ENCODE data around the gene MICAL1. TPM values are rescaled to one million over a fixed set of nuclear protein-coding genes. Genes with fewer than 3 reads are reported as not detected.

MICAL1 gene
- total and polyA plus RNA-seq, 2 donors (not counting 1 experiment from before 2014, with no cell fraction given), result 202 to 319 TPM

DNA sequence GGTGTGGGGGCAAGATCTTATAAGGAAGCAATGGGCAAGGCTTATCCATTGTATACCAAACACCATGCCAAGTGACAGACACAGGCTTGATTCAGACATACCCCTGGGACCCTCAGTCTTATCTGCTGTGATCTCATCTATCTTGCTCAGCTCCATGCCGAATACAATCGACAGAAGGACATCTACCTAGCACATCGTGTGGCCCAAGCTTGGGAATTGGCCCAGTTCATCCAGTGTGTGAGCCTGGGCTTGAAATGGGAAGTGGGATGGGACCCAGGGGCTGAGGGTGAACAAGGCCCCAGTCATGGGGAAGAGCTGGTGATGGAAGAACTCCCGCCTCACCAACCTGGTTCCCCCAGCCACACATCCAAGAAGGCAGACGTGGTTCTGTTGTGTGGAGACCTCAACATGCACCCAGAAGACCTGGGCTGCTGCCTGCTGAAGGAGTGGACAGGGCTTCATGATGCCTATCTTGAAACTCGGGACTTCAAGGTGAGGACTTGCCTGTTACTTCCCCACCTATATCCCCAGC is 13.1 kb downstream of the MICAL1 start:
- peak overlapping the region; percentile 96 for H3K27ac Mint-ChIP-seq
- intact Hi-C loops (cut with micrococcal nuclease), result no loop called here
- H3K36me3 ChIP-seq (replicated peaks in 1 of 2; ENCODE audit: control extremely low read depth in 1 of 2, control insufficient read depth in 1 of 2, extremely low read depth in 1 of 2, insufficient read depth in 2 of 2, low read length in 1 of 2), result peaks cover 0 to 43% of the 10 kb centered on the region in 2 experiments
- peaks cover 19% of the 10 kb centered on the region for H4K20me1 ChIP-seq (ENCODE audit: control insufficient read depth, insufficient read depth, low read length, poor library complexity, severe bottlenecking)
- H3K79me2 ChIP-seq (ENCODE audit: control insufficient read depth, insufficient read depth, low read length), result peaks cover 27% of the 10 kb centered on the region
- TF ChIP-seq CTCF (IDR thresholded peaks at IDR 0.05) (no peak), EZH2 (IDR thresholded peaks at IDR 0.05; ENCODE audit: borderline replicate concordance, insufficient read depth, low read depth, low read length, poor library complexity, severe bottlenecking) (no peak)
- no peaks in the 10 kb centered on the region for H3K9me3 ChIP-seq (ENCODE audit: control extremely low read depth in 1 of 3, control insufficient read depth in 2 of 3, insufficient read depth in 1 of 3, low read length in 2 of 3)
- H3K4me3 Mint-ChIP-seq, result peak overlapping the region; percentile 97
- no peak for ATAC-seq (ENCODE audit: low read depth)
- ChIA-PET POLR2A (interaction anchor here (2.1 to 3.6 kb wide), 6 partner anchors 8 to 249 kb away, joined by 8 to 26 read pairs (median 14); partner anchors contain the start of genes AK9, CD164, FIG4 and MICAL1), CTCF (interaction anchor here (1.1 to 5.6 kb wide), 5 partner anchors 12 to 78 kb away, joined by 3 to 55 read pairs (median 12); partner anchors contain the start of genes CD164, MICAL1 and ZBTB24)
- peak overlapping the region; percentile 83 for H3K4me2 ChIP-seq (replicated peaks; ENCODE audit: low read depth, low read length, poor library complexity, severe bottlenecking)
- no peak overlapping the region for H2AFZ ChIP-seq (ENCODE audit: insufficient read depth, low read depth, low read length, poor library complexity, severe bottlenecking)
- H3K27ac ChIP-seq (ENCODE audit: low read length in 2 of 2), result peak overlapping the region in 1 of 2 donors; percentile 98
- H3K9me3 Mint-ChIP-seq (ENCODE audit: insufficient read depth), result no peaks in the 10 kb centered on the region
- H3K9ac ChIP-seq (ENCODE audit: low read length), result no peak overlapping the region
- no peaks in the 10 kb centered on the region for H3K27me3 ChIP-seq (replicated peaks in 1 of 4; ENCODE audit: control extremely low read depth in 1 of 4, control insufficient read depth in 3 of 4, insufficient read depth in 4 of 4, low read length in 3 of 4)
- peak; percentile 41 for DNase-seq
- H3K27me3 Mint-ChIP-seq, result no peaks in the 10 kb centered on the region
- no peak overlapping the region for H3K4me3 ChIP-seq (ENCODE audit: control extremely low read depth in 1 of 5, extremely low read depth in 1 of 5, insufficient read depth in 1 of 5, low read depth in 2 of 5, low read length in 4 of 5)
- WGBS (ENCODE audit: insufficient coverage), result 100% methylated on average over 6 of the region's 6 CpGs
- peaks cover 37% of the 10 kb centered on the region for H3K4me1 Mint-ChIP-seq
- H3K4me1 ChIP-seq (ENCODE audit: control insufficient read depth in 2 of 2, insufficient read depth in 2 of 2, low read length in 2 of 2), result peaks cover 21 to 33% of the 10 kb centered on the region in 2 donors

Measured in B cell (primary cell).